GM19351 (cell line): Measurements from ENCODE around the gene FJX1.
A peak's percentile ranks its signal among the peaks of the same experiment; 100 is the strongest.

ENCODE experiments used
- ATAC-seq: cut with Tn5 transposase; IDR thresholded peaks from one replicate; pipeline ENCODE4 v1.9.1; 2021; ENCODE audit warnings: mild to moderate bottlenecking, moderate library complexity; ENCODE audit not compliant: unreplicated experiment

The FJX1 gene, protein sequence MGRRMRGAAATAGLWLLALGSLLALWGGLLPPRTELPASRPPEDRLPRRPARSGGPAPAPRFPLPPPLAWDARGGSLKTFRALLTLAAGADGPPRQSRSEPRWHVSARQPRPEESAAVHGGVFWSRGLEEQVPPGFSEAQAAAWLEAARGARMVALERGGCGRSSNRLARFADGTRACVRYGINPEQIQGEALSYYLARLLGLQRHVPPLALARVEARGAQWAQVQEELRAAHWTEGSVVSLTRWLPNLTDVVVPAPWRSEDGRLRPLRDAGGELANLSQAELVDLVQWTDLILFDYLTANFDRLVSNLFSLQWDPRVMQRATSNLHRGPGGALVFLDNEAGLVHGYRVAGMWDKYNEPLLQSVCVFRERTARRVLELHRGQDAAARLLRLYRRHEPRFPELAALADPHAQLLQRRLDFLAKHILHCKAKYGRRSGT

DNA sequence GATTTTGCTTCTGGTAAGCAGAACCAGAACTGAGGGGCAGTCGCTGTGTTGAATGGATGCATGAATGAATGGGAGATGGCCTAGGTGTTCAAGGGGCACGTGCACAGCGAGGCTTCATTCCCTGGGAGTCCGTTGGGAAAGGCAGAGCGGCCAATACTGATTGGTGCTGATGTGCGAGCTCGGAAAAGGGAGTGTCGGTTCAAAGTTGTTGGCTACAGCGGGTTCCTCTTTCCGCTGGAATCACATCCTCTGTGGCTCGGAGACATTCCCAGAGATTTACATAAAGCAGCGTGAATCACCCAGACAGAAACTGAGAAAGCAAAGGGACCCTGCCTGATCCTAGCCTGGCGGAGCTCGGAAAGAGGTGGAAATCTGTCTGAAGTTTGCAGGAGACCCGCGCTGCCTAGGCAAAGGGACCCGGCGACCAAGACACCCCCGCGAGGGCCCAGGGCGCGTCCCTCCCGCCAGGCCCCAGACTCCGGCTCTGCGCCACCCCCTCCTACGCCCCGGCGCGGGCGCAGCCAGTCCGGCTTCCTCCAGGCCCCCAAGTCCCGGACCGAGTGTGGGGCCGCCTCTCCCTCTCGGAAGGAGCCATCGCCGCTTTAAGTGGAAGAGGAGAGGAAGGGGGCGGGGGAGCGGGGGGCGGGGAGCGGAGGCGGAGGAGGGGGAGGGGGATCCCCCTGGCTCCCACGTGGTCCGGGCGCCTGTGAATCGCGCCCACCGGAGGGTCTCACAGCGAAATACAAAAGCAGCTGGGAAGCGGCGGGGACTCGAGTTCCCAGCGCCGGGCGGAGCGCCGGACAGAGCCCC lies at the start of gene FJX1:
Gene FJX1, plus strand, starts transcription at position 774 of the 810 bp plus-strand sequence. CDS start 177 bp downstream, outside the sequence.
- ATAC-seq: peak; percentile 30

DNA sequence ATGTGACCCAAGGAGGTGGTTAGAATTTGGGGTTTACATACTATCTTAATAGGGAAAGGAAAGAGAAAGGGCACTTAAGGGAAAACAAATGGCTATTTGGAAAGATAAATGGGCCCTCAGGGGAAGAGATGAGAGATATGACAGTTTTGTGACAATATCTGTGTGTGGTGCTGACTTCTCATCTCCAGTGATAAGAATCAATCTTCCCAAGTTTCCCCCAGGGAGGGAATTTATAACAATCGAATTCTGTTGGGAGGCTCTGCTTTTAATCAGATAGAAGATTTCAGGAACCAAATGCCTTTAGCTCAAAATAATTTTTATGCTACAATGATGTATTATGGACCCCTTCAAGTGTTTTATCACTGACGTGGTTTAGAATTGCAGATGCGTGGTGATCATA lies 46.6 kb upstream of the FJX1 start:
- ATAC-seq: no peak

DNA sequence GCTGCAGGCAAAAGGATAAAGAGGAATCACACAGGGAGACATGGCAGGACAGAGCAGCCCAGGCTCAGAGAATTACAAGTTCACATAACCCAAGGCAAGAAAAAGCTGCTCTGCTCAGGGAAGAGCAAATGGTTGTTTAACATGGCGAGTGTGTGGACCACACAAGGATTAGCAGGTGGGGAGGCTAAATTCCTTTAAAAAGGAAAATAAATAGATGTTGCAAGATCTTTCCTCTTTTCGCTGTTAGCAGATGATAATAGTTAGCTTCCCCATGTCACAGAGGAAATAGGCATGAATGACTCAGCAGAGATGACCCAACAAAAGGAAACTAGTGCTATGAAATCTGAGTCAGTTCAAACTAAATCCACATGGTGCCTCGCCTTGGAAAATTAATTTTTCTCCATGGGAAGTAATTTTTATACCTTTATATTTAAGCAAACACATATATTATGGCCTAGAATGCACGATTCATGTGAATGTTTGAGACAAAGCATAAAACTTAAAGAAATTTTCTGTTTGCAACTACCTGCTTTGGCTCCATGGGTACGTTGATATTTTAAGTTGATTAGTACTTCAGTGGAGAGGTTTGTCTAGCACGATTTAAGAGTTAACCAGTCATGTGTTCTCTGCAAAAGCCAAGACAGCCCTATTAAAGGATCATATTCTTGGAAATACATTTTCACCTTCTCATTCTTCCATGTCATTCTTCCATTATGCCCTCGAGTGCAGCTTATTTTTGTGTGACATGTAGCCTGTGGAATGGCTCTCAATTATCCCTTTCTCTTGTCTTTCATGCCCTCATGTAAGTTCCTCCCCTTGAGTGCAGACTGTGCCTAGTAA lies 38.5 kb upstream of the FJX1 start:
- ATAC-seq: no peak

DNA sequence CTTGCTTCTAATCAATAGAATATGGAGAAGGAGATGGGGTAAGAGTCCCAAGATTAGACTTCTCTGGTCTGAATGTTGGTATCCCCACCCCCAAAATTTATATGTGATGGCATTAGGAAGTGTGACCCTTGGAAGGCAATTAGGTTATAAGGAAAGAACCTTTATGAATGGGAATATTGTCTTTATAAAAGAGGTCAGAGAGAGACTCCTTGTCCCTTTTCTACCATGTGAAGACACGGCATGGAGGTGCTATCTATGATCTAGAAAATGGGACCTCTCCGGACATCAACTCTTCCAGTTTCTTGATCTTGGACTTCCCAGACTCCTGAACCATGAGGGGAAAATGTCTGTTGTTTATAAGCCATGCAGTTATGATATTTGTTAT lies 37.9 kb upstream of the FJX1 start:
- no peak for ATAC-seq

DNA sequence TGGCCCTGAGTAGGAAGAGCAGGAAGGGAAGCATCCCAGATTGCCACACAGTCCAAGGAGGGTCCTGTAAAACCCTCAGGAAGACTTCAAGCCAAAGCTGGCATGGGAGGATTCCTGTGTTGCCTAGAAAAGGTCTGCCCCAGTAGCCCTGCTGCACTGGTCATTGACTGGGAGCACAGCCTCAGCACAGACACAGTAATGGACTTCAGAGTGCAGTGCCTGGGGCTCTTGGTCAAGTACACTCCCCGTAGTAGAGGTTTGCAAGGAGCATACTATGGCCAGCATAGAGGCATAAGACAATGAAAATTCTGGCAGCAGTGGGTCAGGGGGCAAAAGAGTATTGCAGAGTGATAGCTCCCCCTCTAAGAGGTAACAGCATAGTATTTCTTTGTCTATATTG lies 36.2 kb upstream of the FJX1 start:
- no peak for ATAC-seq

DNA sequence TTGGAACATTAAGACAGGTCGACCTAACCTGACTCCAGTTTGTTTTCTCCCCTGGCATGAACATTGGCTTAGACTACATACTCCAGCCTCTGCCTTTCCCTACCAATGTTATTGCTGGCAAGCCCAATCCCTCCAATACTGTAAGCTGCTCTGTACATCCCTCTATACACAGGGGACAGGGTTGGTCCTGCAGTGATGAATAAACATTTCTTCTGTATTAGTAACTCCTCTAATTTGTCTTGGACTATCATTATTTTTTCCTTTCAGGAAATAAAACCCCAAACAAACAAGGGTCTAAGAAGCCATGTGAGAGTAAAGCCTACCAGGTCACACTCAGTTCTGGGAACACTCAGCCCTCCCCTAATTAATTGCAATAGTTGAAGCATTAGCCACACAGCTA lies 35.1 kb upstream of the FJX1 start:
- no peak for ATAC-seq

DNA sequence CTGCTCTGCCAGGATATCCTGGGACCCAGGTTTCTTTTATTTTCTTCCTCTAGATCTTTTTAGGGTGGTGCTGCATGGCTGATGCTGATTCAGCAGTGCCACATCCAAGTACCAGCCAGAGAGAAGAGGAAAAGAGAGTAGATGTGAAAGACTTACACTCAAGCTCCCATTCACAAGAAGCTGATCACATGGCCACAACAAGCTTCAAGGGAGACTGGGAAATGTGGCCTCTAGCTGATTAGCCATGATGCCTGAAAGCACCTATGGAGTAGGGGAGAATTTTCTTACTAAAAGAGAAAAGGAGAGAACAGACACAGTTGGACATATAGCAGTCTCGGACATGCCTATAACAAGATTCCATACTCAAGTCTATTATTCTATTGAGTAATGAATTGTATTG lies 34.4 kb upstream of the FJX1 start:
- ATAC-seq: no peak

DNA sequence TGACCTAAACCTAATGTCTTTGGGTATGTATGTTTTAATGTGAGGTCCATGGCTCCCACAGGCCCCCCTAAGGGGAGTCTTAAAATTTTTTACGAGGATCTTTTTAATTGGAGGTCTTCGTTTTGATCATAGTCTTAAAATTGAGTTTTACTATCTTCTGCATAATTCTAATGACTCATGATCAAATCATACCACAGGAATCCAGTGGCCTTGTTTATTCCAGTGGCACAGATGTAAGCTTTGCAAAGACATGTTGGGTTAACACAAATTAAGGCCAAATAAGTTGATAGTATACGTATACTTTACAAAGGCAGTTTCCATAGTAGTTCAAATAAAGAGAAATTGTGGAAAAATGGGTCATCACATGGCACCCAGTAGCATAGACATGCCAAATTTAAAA lies 33.9 kb upstream of the FJX1 start:
- ATAC-seq: no peak

DNA sequence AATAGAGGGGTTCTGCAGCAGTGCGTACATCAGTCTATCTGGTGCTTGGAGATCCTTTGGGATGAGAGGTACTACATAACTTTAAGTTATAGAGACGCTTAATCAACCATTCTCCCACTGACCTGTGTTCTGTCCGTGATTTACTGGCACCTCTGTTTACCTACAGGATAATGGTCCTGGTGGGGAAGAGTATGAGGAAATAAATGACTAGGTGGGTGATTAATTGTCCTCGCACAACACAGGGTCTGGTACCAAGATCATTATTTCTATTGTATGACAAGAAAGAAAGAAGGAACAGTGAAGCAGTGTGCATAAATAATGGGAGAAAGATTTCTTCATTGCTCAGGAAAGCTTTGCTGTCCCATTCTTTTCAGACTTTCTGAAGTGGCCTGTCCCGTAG lies 32.8 kb upstream of the FJX1 start:
- ATAC-seq: no peak

DNA sequence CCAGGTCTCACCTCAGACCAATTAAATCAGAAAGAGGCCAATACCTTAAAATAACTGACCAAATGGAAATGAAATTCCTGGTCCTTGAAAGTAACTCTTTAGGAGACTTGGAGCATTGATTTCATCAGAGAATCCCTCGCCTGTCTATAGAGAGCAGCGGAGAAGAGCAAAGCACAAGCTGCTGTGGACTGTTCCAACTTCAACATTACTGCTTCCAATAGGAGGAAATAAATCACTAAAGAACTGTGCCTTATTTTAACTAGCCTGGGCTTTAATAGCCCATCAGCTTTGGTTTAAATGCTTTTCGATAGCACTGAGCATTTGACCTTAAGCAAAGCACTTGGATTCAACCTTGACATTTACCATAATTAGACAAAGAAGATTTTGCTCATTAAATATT lies 32.0 kb upstream of the FJX1 start:
- no peak for ATAC-seq

DNA sequence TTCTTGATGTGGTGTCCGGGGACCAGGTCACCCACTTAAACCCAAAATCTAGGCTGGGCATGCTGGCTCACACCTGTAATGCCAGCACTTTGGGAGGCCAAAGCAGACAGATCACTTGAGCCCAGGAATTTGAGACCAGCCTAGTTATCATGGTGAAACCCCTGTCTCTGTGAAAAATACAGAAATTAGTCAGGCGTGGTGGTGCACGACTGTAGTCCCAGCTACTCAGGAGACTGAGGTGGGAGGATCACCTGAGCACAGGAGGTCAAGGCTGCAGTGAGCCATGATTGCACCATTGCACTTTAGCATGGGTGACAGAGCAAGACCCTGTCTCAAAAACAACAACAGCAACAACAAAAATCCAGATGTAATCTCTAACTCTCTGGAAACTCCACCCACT lies 30.3 kb upstream of the FJX1 start:
- no peak for ATAC-seq

DNA sequence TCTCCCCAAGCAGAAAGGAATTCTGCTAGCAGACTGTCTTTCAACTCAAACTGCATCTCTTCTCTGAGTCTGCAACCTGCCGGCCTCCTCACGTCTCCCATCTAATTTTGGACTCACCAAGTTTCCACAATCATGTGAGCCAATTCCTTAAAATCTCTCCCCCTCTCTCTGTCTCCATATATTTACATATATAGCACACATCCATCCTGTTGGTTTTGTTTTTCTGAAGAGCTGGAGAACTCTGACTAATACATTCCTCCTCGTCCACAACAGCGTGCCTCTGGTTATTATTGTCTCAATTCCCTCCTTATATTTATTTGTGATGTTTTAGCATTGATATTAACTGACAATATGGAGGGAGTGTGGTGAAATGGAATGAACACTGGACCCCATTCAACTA lies 29.6 kb upstream of the FJX1 start:
- ATAC-seq: no peak

DNA sequence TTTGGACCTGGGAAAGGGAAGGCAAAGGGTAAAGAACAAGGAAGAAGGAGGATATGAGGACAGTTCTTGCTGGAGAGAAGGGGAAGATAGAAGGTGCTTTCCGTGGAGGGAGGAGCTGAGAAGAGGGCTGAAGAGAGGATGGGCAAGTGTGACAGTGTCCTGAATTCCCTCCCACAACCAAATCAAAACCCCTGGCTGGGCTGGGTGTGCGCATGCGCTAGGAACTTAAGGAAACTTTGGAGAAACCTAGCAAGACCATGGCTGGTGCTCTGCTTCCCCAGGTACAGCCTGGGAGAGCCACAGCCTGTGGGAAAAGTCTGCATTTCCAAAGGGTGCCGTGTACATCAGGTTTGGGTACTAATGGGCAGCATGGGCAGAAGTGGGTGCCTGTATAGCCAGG lies 29.0 kb upstream of the FJX1 start:
- no peak for ATAC-seq

DNA sequence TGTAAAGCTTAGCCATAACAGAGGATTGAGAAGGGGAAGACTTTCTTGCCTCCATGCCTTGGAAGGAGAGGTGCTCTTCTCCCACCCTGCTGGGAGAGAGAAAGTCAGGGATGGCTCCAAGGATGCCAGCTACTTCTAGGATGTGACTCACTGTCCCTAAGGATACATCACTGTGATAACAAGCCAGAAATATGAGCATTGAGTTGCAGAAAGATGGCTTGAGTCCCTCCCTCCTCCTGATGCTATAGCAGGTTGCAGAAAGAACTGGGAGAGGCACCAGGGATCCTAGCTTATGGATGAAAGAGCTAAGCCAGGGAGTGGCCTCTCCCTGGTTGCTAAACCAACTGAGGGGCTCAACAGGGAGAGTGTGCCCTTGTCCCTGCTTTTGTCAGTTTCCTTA lies 27.8 kb upstream of the FJX1 start:
- ATAC-seq: no peak

DNA sequence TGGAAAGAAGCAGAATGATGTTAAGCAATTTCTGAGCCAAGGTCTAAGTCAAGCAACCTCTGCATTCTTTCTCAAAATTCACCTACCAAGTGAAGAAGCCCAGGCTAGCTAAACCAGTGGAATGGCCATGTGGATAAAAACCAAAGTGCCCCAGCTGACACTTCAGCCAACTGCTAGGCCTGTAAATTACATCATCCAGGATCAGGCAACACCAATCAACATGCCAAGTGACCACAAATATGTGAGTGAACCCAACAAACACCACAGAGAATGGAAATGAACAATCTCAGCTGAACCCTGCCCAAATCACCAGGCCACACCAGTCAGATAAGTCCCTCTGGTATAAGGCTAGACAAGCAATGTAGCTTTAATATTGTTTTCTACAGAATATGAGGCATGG lies 25.1 kb upstream of the FJX1 start:
- no peak for ATAC-seq

DNA sequence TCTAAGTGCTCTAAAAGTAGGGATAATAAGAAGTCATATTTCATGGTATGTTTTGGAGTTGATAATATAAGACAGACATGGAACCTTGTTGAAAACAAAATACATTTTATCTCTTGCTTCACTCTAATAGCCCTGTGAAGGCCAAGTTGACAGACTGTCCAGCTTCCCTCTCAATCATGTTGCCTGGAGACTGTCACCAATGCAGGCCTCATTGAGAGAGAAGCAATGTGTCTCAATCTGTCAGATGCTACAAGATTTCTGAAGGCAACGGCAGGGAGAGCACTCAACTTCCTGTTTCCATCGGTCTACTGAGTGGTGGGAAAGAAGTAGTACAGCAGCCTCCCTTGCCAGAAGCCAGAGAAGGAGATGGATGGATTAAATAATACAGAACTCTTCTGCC lies 23.6 kb upstream of the FJX1 start:
- no peak for ATAC-seq

DNA sequence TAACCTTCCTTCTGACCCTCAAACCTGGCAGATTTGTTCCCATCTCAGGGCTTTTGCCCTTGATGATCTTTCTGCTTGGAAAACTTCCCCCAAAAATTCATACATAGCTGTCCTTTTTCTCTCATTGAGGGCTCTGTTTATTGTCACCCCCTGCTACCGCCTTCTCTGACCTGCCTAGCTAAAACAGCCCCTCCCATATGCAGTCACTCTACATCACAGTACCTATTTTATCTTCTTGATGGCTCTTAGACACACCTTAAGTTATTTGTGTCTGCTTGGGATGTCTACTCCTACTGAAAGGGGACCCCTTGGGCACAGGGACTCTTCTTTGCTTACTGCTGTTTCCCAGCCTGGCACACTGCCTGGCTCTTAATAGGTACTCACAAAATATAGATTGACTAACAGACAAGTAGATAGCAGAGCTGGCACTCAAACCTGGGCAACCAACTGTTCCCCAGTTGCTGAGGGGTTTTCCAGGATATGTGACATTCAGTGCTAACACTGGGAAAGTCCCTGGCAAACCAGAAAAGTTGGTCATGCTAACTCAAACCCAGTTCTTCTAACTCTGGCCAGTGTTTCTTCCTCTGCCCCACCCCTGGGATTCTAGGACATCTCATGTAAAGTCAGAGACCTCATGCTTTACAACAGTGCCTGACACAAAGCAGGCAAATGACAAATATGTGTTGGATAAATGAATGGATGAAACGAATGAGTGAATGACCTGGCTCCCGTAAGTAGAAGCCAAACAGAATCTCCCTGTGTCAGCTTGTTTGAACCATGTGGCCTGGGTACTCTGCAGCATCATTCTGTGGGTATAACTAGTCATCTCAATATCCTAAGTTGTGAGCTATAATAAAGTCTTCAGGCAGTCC lies 19.8 kb upstream of the FJX1 start:
- peak; percentile 58 for ATAC-seq

DNA sequence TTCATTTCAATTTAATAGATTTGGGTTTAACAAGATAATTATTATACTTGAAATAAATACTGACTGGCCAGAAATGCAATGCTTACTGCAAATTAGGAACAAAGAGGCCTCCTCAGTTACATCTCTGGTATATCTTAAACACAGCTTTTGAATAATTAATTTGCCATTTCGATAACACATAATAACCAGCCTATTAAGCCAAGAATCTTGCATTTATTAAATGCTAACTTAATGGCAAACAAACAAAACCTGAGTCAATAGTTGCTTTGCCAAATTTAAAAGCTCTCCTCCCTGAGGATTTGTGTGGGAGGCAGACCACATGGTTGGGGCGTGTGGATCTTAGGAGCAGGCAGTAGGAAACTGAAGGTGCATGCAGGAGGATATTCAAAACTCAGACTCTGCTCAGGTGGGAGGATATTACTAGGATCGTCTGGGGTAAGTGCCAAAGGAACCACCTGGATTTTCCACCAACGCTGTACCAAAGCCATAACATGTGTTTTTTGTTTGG lies 17.9 kb upstream of the FJX1 start:
- ATAC-seq: no peak

DNA sequence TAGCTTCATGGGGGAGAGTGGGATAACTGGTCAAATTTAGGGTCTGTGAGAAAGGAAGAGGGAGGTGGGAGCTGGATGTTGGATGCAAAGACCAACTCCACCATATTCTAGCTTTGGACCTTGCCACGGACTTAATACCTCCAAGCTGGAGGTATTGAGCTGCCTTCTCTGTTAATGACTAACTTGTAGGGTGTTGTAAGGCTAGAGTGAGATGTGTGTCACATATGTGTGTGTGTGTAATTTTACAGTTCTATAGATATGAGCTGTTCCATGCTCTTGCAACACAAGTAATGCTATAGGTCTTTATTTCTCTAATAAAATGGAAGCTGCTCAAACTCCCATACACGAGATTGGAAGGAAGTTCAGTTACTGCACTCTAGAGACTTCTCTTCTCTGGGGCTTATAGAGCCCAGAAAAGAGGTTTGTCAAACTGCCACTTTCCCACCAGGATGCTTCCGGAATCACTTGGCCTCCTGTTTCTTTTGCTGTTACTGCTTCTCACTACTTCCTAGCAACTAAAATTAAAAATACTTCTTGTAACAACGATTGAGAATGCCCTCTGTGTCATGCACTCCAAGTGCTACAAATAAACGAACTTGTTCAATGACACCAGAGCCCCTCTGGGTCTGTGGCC lies 16.0 kb upstream of the FJX1 start:
- no peak for ATAC-seq

DNA sequence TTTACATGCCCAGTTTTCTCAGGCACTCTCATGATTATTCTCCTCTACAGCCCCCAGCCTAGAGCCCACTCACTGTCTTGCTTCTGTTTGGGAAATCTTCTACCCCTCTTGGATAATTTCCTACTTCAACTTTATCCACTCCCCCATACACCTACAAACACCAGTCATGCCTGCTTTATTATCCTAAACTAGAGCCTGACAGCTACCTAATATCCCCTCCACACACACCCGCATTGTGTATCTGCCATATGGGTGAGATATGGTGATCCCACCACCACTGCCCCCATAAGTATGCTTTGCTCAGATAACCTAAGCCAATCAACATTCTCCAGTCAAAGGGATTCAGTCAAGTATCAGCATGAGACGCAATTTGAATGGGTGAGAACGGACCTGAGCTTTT lies 15.3 kb upstream of the FJX1 start:
- ATAC-seq: no peak
